H1 (cell line): ENCODE results near the gene SMIM5. TPM values are rescaled to one million over a fixed set of nuclear protein-coding genes. Genes with fewer than 3 reads are reported as not detected.
A peak's percentile ranks its signal among the peaks of the same experiment; 100 is the strongest.

ENCODE experiments used
- CTCF ChIA-PET: fragments of 300-600 bp; sonication (Branson Sonifier 250); formaldehyde crosslinking; loops from one replicate; lab custom pipeline; 2021; ENCODE audit not compliant: partially characterized antibody; lab: Charles Lee
- POLR2A ChIA-PET: fragments of 300-600 bp; sonication (Branson Sonifier 250); formaldehyde crosslinking; loops from one replicate; lab custom pipeline; 2021; ENCODE audit warnings: inconsistent platforms; ENCODE audit not compliant: partially characterized antibody; lab: Charles Lee
- DNase-seq, 2 experiments: peaks; one replicate each; pipeline versions ENCODE4 v3.0.0 to v3.0.0-alpha.2; 2010 to 2022; ENCODE audit warnings: low spot score in 2 of 2, low read depth in 1 of 2, mixed read lengths in 1 of 2
- FAIRE-seq: peaks from 2 replicates; lab custom pipeline; 2011; peaks lifted over from hg19 to GRCh38; lab: Jason Lieb, UNC
- H2AFZ ChIP-seq: 2 replicates; pipeline ENCODE4 v1.8.1; 2012; ENCODE audit warnings: low read length, inconsistent platforms
- H2AK5ac ChIP-seq: 2 replicates; pipeline ENCODE4 v1.6.1; 2013; ENCODE audit warnings: low read depth, low read length
- H2BK120ac ChIP-seq: replicated peaks from 2 replicates; pipeline ENCODE3; 2013; ENCODE audit warnings: low read depth, low read length, inconsistent platforms
- H2BK12ac ChIP-seq: 2 replicates; pipeline ENCODE4 v1.6.1; 2013; ENCODE audit warnings: low read depth, low read length
- H2BK15ac ChIP-seq: 2 replicates; pipeline ENCODE4 v1.6.1; 2013; ENCODE audit warnings: low read length
- H2BK20ac ChIP-seq: 2 replicates; pipeline ENCODE4 v1.6.1; 2013; ENCODE audit warnings: low read length
- H2BK5ac ChIP-seq: 2 replicates; pipeline ENCODE4 v1.6.1; 2013; ENCODE audit warnings: low read depth, low read length
- H3K14ac ChIP-seq: 2 replicates; pipeline ENCODE4 v1.6.1; 2013; ENCODE audit warnings: inconsistent platforms; ENCODE audit not compliant: insufficient read length
- H3K18ac ChIP-seq: 2 replicates; pipeline ENCODE4 v1.6.1; 2013; ENCODE audit warnings: low read length; ENCODE audit errors: extremely low read depth
- H3K23ac ChIP-seq: 2 replicates; pipeline ENCODE4 v1.6.1; 2013; ENCODE audit warnings: inconsistent platforms; ENCODE audit not compliant: insufficient read length
- H3K23me2 ChIP-seq: 2 replicates; pipeline ENCODE4 v1.6.1; 2013; ENCODE audit warnings: low read depth, low read length
- H3K27ac ChIP-seq: 2 replicates; pipeline ENCODE4 v1.6.1; 2011; ENCODE audit warnings: low read depth, low read length, inconsistent platforms
- H3K27me3 ChIP-seq, 4 experiments: replicated peaks in 1 of 4; 1 replicate in 1 of 4; 2 replicates in 3 of 4; pipeline versions ENCODE4 v1.6.1 to v1.8.1; 2011 to 2013; ENCODE audit warnings: low read length in 3 of 4, mild to moderate bottlenecking in 3 of 4, inconsistent platforms in 2 of 4, mixed read lengths in 2 of 4, moderate library complexity in 1 of 4; ENCODE audit not compliant: control insufficient read depth in 3 of 4, insufficient read depth in 3 of 4; ENCODE audit errors: extremely low read depth in 1 of 4
- H3K36me3 ChIP-seq, 4 experiments: 2 replicates each; pipeline versions ENCODE4 v1.6.1 to v1.8.1; 2011 to 2013; ENCODE audit warnings: mild to moderate bottlenecking in 4 of 4, low read length in 3 of 4, moderate library complexity in 2 of 4, control low read depth in 1 of 4, inconsistent platforms in 1 of 4; ENCODE audit not compliant: insufficient read depth in 4 of 4, control insufficient read depth in 2 of 4
- H3K4ac ChIP-seq: replicated peaks from 2 replicates; pipeline ENCODE3; 2013; ENCODE audit warnings: low read length, low read depth, mixed read lengths, inconsistent platforms; ENCODE audit not compliant: insufficient read length
- H3K4me1 ChIP-seq, 4 experiments: replicated peaks in 1 of 4; 1 replicate in 1 of 4; 2 replicates in 3 of 4; pipeline versions ENCODE4 v1.6.1 to v1.8.1; 2011 to 2013; ENCODE audit warnings: low read length in 3 of 4, inconsistent platforms in 2 of 4, mixed read lengths in 1 of 4; ENCODE audit not compliant: insufficient read depth in 4 of 4, control insufficient read depth in 3 of 4
- H3K4me2 ChIP-seq, 2 experiments: 2 replicates each; pipeline versions ENCODE4 v1.6.1 to v1.8.1; 2011 to 2013; ENCODE audit warnings: low read depth in 2 of 2, low read length in 2 of 2, control low read depth in 1 of 2, inconsistent platforms in 1 of 2, mild to moderate bottlenecking in 1 of 2; ENCODE audit not compliant: insufficient read depth in 1 of 2
- H3K4me3 ChIP-seq, 4 experiments: fragments of 200-600, 300-600 bp in 1 of 4; sonication (generic), shearing (Covaris generic), sonication (Bioruptor Twin) in 1 of 4; 2 replicates each; pipeline versions ENCODE4 v1.5.1 to v1.8.1; 2011 to 2016; ENCODE audit warnings: low read length in 4 of 4, low read depth in 3 of 4, control low read depth in 2 of 4, inconsistent platforms in 2 of 4, mild to moderate bottlenecking in 2 of 4, mixed read lengths in 1 of 4, moderate library complexity in 1 of 4; ENCODE audit not compliant: insufficient read depth in 2 of 4; ENCODE audit errors: extremely low read depth in 1 of 4
- H3K56ac ChIP-seq: replicated peaks from 2 replicates; pipeline ENCODE3; 2013; ENCODE audit warnings: low read depth, mild to moderate bottlenecking, mixed read lengths, low read length, inconsistent platforms; ENCODE audit not compliant: insufficient read length
- H3K79me1 ChIP-seq: 2 replicates; pipeline ENCODE4 v1.6.1; 2013; ENCODE audit warnings: low read depth, low read length, control low read depth
- H3K79me2 ChIP-seq, 2 experiments: 2 replicates each; pipeline versions ENCODE4 v1.6.1 to v1.8.1; 2012 to 2013; ENCODE audit warnings: low read length in 2 of 2, mild to moderate bottlenecking in 2 of 2, inconsistent platforms in 1 of 2; ENCODE audit not compliant: insufficient read depth in 2 of 2, control insufficient read depth in 1 of 2
- H3K9ac ChIP-seq, 4 experiments: replicated peaks in 1 of 4; 1 replicate in 1 of 4; 2 replicates in 3 of 4; pipeline versions ENCODE4 v1.6.1 to v1.8.1; 2011 to 2013; ENCODE audit warnings: low read depth in 3 of 4, low read length in 3 of 4, control low read depth in 2 of 4, mild to moderate bottlenecking in 2 of 4, moderate library complexity in 2 of 4, inconsistent platforms in 1 of 4; ENCODE audit errors: extremely low read depth in 1 of 4
- H3K9me3 ChIP-seq, 2 experiments: 2 replicates each; pipeline versions ENCODE4 v1.6.1 to v1.8.1; 2012 to 2013; ENCODE audit warnings: mild to moderate bottlenecking in 2 of 2, moderate library complexity in 2 of 2, control low read depth in 1 of 2, inconsistent platforms in 1 of 2, low read depth in 1 of 2, low read length in 1 of 2, mixed read lengths in 1 of 2; ENCODE audit not compliant: insufficient read depth in 2 of 2
- H4K20me1 ChIP-seq, 2 experiments: replicated peaks in 1 of 2; 2 replicates each; pipeline versions ENCODE3 to v1.8.1; 2011 to 2013; ENCODE audit warnings: inconsistent platforms in 2 of 2, low read length in 2 of 2, mild to moderate bottlenecking in 1 of 2; ENCODE audit not compliant: insufficient read depth in 2 of 2, control insufficient read depth in 1 of 2
- H4K5ac ChIP-seq: 2 replicates; pipeline ENCODE4 v1.6.1; 2013; ENCODE audit warnings: low read length, low read depth, mixed read lengths, inconsistent platforms; ENCODE audit not compliant: insufficient read length
- H4K8ac ChIP-seq: 2 replicates; pipeline ENCODE4 v1.8.0; 2013; ENCODE audit warnings: mild to moderate bottlenecking, moderate library complexity, low read length, inconsistent platforms; ENCODE audit not compliant: insufficient read depth; ENCODE audit errors: extremely low read depth
- H4K91ac ChIP-seq: replicated peaks from 2 replicates; pipeline ENCODE3; 2013; ENCODE audit warnings: low read length, mixed read lengths, inconsistent platforms; ENCODE audit not compliant: insufficient read length
- ASH2L ChIP-seq: fragments of 200-600, 300-600 bp; sonication (generic); IDR thresholded peaks from one replicate; pipeline ENCODE4 v1.7.1; 2017; ENCODE audit warnings: low read length
- CREB1 ChIP-seq: IDR thresholded peaks from 2 replicates; pipeline ENCODE4 v1.6.1; 2012; ENCODE audit warnings: inconsistent platforms
- GABPA ChIP-seq: IDR thresholded peaks from 2 replicates; pipeline ENCODE4 v1.6.1; 2011; ENCODE audit warnings: mild to moderate bottlenecking, low read length, moderate library complexity, borderline replicate concordance; ENCODE audit not compliant: insufficient read depth
- HDAC2 ChIP-seq, 2 experiments: fragments of 300-600 bp in 1 of 2; sonication (generic) in 1 of 2; IDR thresholded peaks; 2 replicates each; pipeline ENCODE4 v1.6.1; 2011 to 2012; ENCODE audit warnings: low read depth in 2 of 2, low read length in 2 of 2, mild to moderate bottlenecking in 2 of 2, moderate library complexity in 2 of 2, borderline replicate concordance in 1 of 2, inconsistent platforms in 1 of 2
- JUND ChIP-seq: IDR thresholded peaks from 2 replicates; pipeline ENCODE4 v1.6.1; 2011; ENCODE audit warnings: mild to moderate bottlenecking, improper control_type of control experiment, low read length
- KDM5A ChIP-seq: fragments of 200-600 bp; IDR thresholded peaks from 2 replicates; pipeline ENCODE4 v1.7.1; 2012; ENCODE audit warnings: mild to moderate bottlenecking, low read length, inconsistent platforms, mixed read lengths
- RAD21 ChIP-seq, 2 experiments: IDR thresholded peaks in 1 of 2; conservative IDR thresholded peaks in 1 of 2; 2 replicates each; pipeline ENCODE4 v1.6.1; 2011; ENCODE audit warnings: low read depth in 2 of 2, low read length in 2 of 2, improper control_type of control experiment in 1 of 2, inconsistent platforms in 1 of 2, mild to moderate bottlenecking in 1 of 2, moderate library complexity in 1 of 2
- WGBS, 2 experiments: shearing (Covaris generic) in 1 of 2; methylation state at CpG; one replicate each; pipeline versions ENCODE4 v1.1.6 to v1.1.7; 2013 to 2015; ENCODE audit warnings: low lambda C conversion rate in 2 of 2, mixed read lengths in 2 of 2, inconsistent platforms in 1 of 2, low coverage in 1 of 2, missing lambda C conversion rate in 1 of 2; ENCODE audit not compliant: insufficient replicate concordance in 2 of 2, insufficient coverage in 1 of 2, insufficient read length in 1 of 2; ENCODE audit errors: extremely low coverage in 1 of 2, missing lambda C conversion rate in 1 of 2; 5-methylcytosine and 5-hydroxymethylcytosine counted together
- polyA plus RNA-seq, 7 experiments: library from polyadenylated mRNA; depleted of rRNA in 3 of 7; stranded (reverse) in 5 of 7; unstranded in 2 of 7; fragments of >200 nt in 5 of 7; fragments of 200-250 nt in 2 of 7; gene quantifications; 1 replicate in 5 of 7; 2 replicates in 1 of 7; 4 replicates in 1 of 7; pipeline versions ENCODE4 v1.2.1 to v1.2.3, GENCODE V29; 2011 to 2013; ENCODE audit warnings: missing spikeins in 2 of 7, mixed read lengths in 2 of 7
- total RNA-seq: library from RNA; stranded (reverse); fragmentation: NEBNext Ultra II Directional; extraction: Animal tissue kit (Norgen Biotek cat#: 25700); gene quantifications from 2 replicates; pipeline ENCODE4 v1.2.1, GENCODE V29; 2021

The SMIM5 gene
- total and polyA plus RNA-seq, 2 of the 8 experiments (the other 6 are each of a cell fraction or from before 2014, with no cell fraction given) = not detected

DNA sequence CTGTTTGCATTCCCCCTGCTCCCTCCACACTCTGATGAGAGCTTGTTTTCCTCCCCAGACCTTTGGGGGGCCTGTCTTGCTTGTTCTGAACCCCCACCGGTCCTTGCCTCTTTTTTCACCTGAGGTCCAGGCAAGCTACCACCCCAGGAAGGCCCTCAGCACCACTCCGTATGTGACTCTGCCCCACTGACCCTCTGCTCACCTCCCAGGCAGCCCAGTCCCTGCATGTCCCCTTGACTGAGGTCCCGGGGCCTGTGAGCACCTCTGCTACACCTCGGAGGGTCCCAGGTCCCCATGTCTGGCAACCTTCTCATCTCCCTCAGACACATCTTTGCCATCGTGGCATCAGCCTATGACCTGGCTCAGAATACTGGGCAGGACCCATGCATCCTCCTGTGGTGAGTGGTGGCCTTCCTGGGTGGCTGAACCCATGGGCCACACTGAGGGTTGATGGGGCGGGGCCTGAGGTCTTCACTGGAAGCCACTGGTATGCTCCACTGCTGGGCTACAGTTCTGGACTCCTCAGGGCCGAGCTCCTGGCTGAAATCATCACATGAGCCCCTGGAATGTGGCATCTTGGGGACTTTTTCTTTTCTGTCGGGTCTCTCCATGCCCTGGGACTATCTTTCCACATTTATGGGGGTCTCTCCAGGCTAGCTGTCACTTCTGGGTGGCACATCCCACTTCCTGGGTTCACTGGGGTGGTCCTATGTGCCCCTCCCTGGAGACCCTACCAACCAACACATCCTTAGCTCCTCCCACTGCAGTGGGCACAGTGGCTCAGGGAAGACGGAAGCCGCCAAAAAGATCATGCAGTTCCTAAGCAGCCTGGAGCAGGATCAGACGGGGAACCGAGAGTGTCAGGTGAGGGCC is 42.1 kb upstream of the SMIM5 start:
- Histone ChIP-seq H4K91ac (no peak overlapping the region), H3K56ac (no peak overlapping the region), H4K8ac (peak overlapping the region; percentile 62; the same call in 1 of the 2 replicates), H2AFZ (no peak overlapping the region), H3K4me2 (no peak overlapping the region), H2BK120ac (no peak overlapping the region), H3K4me1 (peaks cover 0 to 9% (median 3%) of the 10 kb centered on the region in 4 experiments; a peak in 5 of 7 replicates), H3K23ac (no peak overlapping the region), H3K27me3 (peaks cover 0 to 19% (median 5%) of the 10 kb centered on the region in 4 experiments; a peak in 4 of 7 replicates), H4K20me1 (peaks cover 0 to 2% of the 10 kb centered on the region in 2 experiments), H2BK12ac (no peak overlapping the region), H3K79me1 (no peaks in the 10 kb centered on the region), H3K27ac (no peak overlapping the region), H3K79me2 (no peaks in the 10 kb centered on the region), H2BK20ac (no peak overlapping the region), H4K5ac (no peak overlapping the region), H3K36me3 (no peaks in the 10 kb centered on the region), H3K4ac (no peak overlapping the region), H3K9ac (no peak overlapping the region), H2BK5ac (no peak overlapping the region), H3K4me3 (no peak overlapping the region), H3K9me3 (no peaks in the 10 kb centered on the region), H2AK5ac (no peak overlapping the region), H3K23me2 (peaks cover 14% of the 10 kb centered on the region; the same call in 1 of the 2 replicates), H3K18ac (no peak overlapping the region), H3K14ac (no peak overlapping the region), H2BK15ac (no peak overlapping the region)
- TF ChIP-seq KDM5A = no peak
- no peak for TF ChIP-seq ASH2L
- no peak for TF ChIP-seq GABPA
- no peak for TF ChIP-seq RAD21 (IDR thresholded peaks at IDR 0.05 in 1 of 2, conservative IDR thresholded peaks at IDR 0.05 in 1 of 2; ENCODE audit: low read depth in 2 of 2, low read length in 2 of 2)
- no peak for TF ChIP-seq JUND
- TF ChIP-seq CREB1 = no peak
- no peak for TF ChIP-seq HDAC2 (IDR thresholded peaks at IDR 0.05; ENCODE audit: borderline replicate concordance in 1 of 2, low read depth in 2 of 2, low read length in 2 of 2)
- POLR2A ChIA-PET = interaction anchor here (1.2 to 2.4 kb wide), 4 partner anchors 8 to 189 kb away, joined by 3 to 7 read pairs (median 5); partner anchors contain the start of gene SMIM5
- DNase-seq = no peak
- 87% methylated on average over 12 of the region's 12 CpGs; no CpG with 5 or more reads in 1 of the 2 experiments for WGBS, 2 experiments
- FAIRE-seq = no peak
- CTCF ChIA-PET = interaction anchor here (0.6 to 59.2 kb wide), 22 partner anchors 10 to 1545 kb away, joined by 3 to 2200 read pairs (median 4); partner anchors contain the start of genes RECQL5, SAP30BP, SMIM5 and TSEN54
